ENCODE results near the gene MDH1B. TPM values are rescaled to one million over a fixed set of nuclear protein-coding genes. Genes with fewer than 3 reads are reported as not detected.

MDH1B gene
- total RNA-seq, 1 experiment from 2014 or later = 3.7 TPM

DNA sequence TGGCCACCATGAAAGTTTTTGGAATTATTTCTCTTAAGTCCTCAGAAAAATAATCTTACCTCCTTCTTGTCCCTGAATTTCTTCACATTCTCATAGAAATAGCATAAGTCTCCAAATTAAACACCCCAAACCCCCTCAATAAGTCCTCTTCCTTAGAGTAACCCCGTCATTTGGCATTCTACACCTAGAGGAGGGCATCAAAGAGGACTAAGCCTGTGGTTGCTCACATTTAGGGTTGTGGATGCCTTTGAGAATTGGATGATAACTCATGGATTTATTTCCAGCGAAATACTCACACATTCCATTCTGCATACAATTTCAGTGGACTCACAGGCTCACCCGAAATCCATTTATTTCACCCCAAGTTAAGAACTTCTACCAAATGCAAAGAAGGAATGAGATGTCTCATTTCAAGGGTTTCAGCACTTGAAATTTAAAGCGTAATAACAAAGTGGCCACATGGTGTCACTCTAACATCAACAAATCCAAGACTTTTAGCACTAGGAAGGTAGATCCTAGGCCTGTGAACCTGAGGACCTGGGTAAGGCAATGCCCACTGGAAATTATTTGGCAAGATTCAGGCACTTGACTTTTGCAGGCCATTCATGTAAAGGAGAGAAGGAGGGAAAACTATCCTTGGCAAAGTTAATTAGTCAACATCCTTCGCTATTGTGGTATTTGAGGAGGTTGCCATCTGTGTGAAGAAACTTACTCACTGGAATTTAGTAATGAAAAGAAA, 71.6 kb downstream of the MDH1B start (continued):
- TF ChIP-seq, protein P1, sequence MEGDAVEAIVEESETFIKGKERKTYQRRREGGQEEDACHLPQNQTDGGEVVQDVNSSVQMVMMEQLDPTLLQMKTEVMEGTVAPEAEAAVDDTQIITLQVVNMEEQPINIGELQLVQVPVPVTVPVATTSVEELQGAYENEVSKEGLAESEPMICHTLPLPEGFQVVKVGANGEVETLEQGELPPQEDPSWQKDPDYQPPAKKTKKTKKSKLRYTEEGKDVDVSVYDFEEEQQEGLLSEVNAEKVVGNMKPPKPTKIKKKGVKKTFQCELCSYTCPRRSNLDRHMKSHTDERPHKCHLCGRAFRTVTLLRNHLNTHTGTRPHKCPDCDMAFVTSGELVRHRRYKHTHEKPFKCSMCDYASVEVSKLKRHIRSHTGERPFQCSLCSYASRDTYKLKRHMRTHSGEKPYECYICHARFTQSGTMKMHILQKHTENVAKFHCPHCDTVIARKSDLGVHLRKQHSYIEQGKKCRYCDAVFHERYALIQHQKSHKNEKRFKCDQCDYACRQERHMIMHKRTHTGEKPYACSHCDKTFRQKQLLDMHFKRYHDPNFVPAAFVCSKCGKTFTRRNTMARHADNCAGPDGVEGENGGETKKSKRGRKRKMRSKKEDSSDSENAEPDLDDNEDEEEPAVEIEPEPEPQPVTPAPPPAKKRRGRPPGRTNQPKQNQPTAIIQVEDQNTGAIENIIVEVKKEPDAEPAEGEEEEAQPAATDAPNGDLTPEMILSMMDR (IDR thresholded peaks at IDR 0.05 in 2 of 3, conservative IDR thresholded peaks at IDR 0.05 in 1 of 3; ENCODE audit: borderline replicate concordance in 1 of 3, insufficient read depth in 1 of 3, low read depth in 2 of 3, low read length in 2 of 3) = peak; percentile 49 to 79 (median 78); a peak in 4 of 6 replicates
- TF ChIP-seq EGR1 (IDR thresholded peaks at IDR 0.05; ENCODE audit: low read depth) = no peak

DNA sequence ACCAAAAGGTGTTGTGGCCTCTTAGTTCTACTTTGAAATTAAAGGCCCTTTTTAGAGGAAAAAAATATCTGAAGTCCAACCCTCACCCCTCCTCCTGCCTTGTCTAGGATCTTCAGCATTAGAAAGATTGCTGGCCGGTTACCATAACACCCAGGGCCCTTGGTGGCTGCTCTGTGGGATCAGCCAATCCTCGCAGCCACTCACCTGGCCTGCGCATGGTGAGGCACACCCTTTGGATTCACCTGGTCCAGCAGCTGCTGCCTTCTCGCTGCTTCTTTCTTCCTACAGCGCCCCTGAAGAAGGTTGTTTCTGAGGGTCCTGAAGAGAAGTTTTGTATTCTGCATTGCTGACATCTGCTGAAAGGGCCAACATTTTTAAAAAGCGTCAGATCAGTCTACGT, 72.2 kb downstream of the MDH1B start:
- BruUV-seq (replicated peaks) = no TSS peak
- Histone ChIP-seq H3K9me2 (ENCODE audit: insufficient read depth) (no peaks in the 10 kb centered on the region), H3K79me2 (ENCODE audit: insufficient read depth, low read length) (no peaks in the 10 kb centered on the region), H3K4me1 (ENCODE audit: control insufficient read depth in 1 of 2, insufficient read depth in 2 of 2, low read length in 2 of 2) (no peaks in the 10 kb centered on the region), H3K27ac (ENCODE audit: low read depth, low read length) (no peak overlapping the region), H3K27me3 (ENCODE audit: insufficient read depth, low read length) (no peaks in the 10 kb centered on the region), H3K4me3 (replicated peaks in 1 of 2; ENCODE audit: low read depth in 1 of 2, low read length in 2 of 2) (no peak overlapping the region), H3K36me3 (ENCODE audit: control insufficient read depth in 1 of 2, insufficient read depth in 2 of 2, low read length in 2 of 2) (no peaks in the 10 kb centered on the region), H4K20me1 (ENCODE audit: insufficient read depth) (no peaks in the 10 kb centered on the region), H3K9me3 (ENCODE audit: control insufficient read depth in 1 of 2, insufficient read depth in 1 of 2, low read depth in 1 of 2, low read length in 2 of 2) (no peaks in the 10 kb centered on the region), H3K4me2 (ENCODE audit: low read length) (no peak overlapping the region), H3K9ac (ENCODE audit: low read length) (no peak overlapping the region), H2AFZ (ENCODE audit: low read depth, low read length, poor library complexity, severe bottlenecking) (no peak overlapping the region)
- ChIA-PET RAD21 (ENCODE audit: low non-redundant PET in 1 of 2, low total read pairs in 2 of 2, uncharacterized antibody in 2 of 2, unreplicated experiment in 2 of 2) (no interaction called here), CTCF (no interaction called here), POLR2A (no interaction called here)
- ATAC-seq (no peak), DNase-seq (ENCODE audit: low read depth, low spot score) (no peak)
- intact Hi-C loops (cut with micrococcal nuclease) = loop anchor here (1.0 to 10.0 kb wide), 5 partner anchors 88 to 1349 kb away; no protein-coding TSS in a partner anchor
- TF ChIP-seq SP1 (IDR thresholded peaks at IDR 0.05; ENCODE audit: low read depth) (no peak), ZFX (IDR thresholded peaks at IDR 0.05) (no peak), CEBPB (IDR thresholded peaks at IDR 0.05; ENCODE audit: low read depth) (no peak), CBX3 (IDR thresholded peaks at IDR 0.05; ENCODE audit: low read depth) (no peak), YY1 (IDR thresholded peaks at IDR 0.05; ENCODE audit: extremely low read depth, insufficient replicate concordance, low read depth, low read length) (no peak), EZH2phosphoT487 (IDR thresholded peaks at IDR 0.05; ENCODE audit: borderline replicate concordance) (no peak), POLR2A (IDR thresholded peaks at IDR 0.05; ENCODE audit: borderline replicate concordance, extremely low read depth, insufficient read depth, insufficient read length) (no peak), JUND (IDR thresholded peaks at IDR 0.05) (no peak), RAD21 (IDR thresholded peaks at IDR 0.05; ENCODE audit: low read depth) (no peak)
- TF ChIP-seq, protein P2, sequence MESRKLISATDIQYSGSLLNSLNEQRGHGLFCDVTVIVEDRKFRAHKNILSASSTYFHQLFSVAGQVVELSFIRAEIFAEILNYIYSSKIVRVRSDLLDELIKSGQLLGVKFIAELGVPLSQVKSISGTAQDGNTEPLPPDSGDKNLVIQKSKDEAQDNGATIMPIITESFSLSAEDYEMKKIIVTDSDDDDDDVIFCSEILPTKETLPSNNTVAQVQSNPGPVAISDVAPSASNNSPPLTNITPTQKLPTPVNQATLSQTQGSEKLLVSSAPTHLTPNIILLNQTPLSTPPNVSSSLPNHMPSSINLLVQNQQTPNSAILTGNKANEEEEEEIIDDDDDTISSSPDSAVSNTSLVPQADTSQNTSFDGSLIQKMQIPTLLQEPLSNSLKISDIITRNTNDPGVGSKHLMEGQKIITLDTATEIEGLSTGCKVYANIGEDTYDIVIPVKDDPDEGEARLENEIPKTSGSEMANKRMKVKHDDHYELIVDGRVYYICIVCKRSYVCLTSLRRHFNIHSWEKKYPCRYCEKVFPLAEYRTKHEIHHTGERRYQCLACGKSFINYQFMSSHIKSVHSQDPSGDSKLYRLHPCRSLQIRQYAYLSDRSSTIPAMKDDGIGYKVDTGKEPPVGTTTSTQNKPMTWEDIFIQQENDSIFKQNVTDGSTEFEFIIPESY (IDR thresholded peaks at IDR 0.05; ENCODE audit: extremely low read depth, insufficient replicate concordance, low read length) = no peak
- TF ChIP-seq, protein P1 (IDR thresholded peaks at IDR 0.05 in 2 of 3, conservative IDR thresholded peaks at IDR 0.05 in 1 of 3; ENCODE audit: borderline replicate concordance in 1 of 3, insufficient read depth in 1 of 3, low read depth in 2 of 3, low read length in 2 of 3) = no peak
- TF ChIP-seq, protein P3, sequence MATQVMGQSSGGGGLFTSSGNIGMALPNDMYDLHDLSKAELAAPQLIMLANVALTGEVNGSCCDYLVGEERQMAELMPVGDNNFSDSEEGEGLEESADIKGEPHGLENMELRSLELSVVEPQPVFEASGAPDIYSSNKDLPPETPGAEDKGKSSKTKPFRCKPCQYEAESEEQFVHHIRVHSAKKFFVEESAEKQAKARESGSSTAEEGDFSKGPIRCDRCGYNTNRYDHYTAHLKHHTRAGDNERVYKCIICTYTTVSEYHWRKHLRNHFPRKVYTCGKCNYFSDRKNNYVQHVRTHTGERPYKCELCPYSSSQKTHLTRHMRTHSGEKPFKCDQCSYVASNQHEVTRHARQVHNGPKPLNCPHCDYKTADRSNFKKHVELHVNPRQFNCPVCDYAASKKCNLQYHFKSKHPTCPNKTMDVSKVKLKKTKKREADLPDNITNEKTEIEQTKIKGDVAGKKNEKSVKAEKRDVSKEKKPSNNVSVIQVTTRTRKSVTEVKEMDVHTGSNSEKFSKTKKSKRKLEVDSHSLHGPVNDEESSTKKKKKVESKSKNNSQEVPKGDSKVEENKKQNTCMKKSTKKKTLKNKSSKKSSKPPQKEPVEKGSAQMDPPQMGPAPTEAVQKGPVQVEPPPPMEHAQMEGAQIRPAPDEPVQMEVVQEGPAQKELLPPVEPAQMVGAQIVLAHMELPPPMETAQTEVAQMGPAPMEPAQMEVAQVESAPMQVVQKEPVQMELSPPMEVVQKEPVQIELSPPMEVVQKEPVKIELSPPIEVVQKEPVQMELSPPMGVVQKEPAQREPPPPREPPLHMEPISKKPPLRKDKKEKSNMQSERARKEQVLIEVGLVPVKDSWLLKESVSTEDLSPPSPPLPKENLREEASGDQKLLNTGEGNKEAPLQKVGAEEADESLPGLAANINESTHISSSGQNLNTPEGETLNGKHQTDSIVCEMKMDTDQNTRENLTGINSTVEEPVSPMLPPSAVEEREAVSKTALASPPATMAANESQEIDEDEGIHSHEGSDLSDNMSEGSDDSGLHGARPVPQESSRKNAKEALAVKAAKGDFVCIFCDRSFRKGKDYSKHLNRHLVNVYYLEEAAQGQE (IDR thresholded peaks at IDR 0.05; ENCODE audit: low read depth) = no peak
- TF ChIP-seq, protein P4, sequence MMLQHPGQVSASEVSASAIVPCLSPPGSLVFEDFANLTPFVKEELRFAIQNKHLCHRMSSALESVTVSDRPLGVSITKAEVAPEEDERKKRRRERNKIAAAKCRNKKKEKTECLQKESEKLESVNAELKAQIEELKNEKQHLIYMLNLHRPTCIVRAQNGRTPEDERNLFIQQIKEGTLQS (IDR thresholded peaks at IDR 0.05) = no peak
